ENCODE results near the gene LSM2.
"Not testable (repeated sequence)": the region's sequence is repeated elsewhere in the genome, so short reads cannot be mapped to it uniquely, and the experiment has no call there.

The LSM2 gene

GRCh38 chr6:31817929-31818511 lies 11.3 kb upstream of the LSM2 start:
- 95% methylated on average over 5 of the region's 8 CpGs for WGBS
- H2AFZ ChIP-seq (ENCODE audit: low read depth, low read length) = not testable (repeated sequence)
- peak overlapping the region; percentile 81 for H3K9ac ChIP-seq (ENCODE audit: low read length)

DNA sequence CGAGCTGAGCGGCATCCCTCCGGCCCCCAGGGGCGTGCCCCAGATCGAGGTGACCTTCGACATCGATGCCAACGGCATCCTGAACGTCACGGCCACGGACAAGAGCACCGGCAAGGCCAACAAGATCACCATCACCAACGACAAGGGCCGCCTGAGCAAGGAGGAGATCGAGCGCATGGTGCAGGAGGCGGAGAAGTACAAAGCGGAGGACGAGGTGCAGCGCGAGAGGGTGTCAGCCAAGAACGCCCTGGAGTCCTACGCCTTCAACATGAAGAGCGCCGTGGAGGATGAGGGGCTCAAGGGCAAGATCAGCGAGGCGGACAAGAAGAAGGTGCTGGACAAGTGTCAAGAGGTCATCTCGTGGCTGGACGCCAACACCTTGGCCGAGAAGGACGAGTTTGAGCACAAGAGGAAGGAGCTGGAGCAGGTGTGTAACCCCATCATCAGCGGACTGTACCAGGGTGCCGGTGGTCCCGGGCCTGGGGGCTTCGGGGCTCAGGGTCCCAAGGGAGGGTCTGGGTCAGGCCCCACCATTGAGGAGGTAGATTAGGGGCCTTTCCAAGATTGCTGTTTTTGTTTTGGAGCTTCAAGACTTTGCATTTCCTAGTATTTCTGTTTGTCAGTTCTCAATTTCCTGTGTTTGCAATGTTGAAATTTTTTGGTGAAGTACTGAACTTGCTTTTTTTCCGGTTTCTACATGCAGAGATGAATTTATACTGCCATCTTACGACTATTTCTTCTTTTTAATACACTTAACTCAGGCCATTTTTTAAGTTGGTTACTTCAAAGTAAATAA lies 10.6 kb upstream of the LSM2 start:
- H3K4me3 ChIP-seq (ENCODE audit: insufficient read depth in 1 of 2, low read depth in 1 of 2, low read length in 2 of 2) = peak overlapping the region; percentile 40 to 80
- not testable (repeated sequence) for H3K4ac ChIP-seq (ENCODE audit: low read depth in 1 of 2, low read length in 2 of 2); H2BK15ac ChIP-seq (ENCODE audit: low read depth, poor library complexity, severe bottlenecking); H3K23ac ChIP-seq (ENCODE audit: low read length in 2 of 2); H3K79me1 ChIP-seq (replicated peaks; ENCODE audit: low read length, poor library complexity, severe bottlenecking); H2AK5ac ChIP-seq (ENCODE audit: low read length, severe bottlenecking); H3K9me3 ChIP-seq (ENCODE audit: control insufficient read depth, low read length); H2BK5ac ChIP-seq (ENCODE audit: low read depth, low read length, poor library complexity, severe bottlenecking); H3K36me3 ChIP-seq (ENCODE audit: control insufficient read depth in 1 of 2, insufficient read depth in 2 of 2, low read depth in 1 of 2, low read length in 2 of 2); H4K91ac ChIP-seq (ENCODE audit: low read length); H3K18ac ChIP-seq (ENCODE audit: low read depth in 1 of 2, low read length in 2 of 2); H2BK120ac ChIP-seq (ENCODE audit: low read depth, low read length); H4K8ac ChIP-seq (ENCODE audit: low read length); H3K27ac ChIP-seq (ENCODE audit: low read length, poor library complexity, severe bottlenecking); H2AFZ ChIP-seq (ENCODE audit: low read depth, low read length); DNase-seq; H3K14ac ChIP-seq (ENCODE audit: low read length in 2 of 2); H3K27me3 ChIP-seq (ENCODE audit: control insufficient read depth in 1 of 2, insufficient read depth in 1 of 2, low read length in 2 of 2); H2BK12ac ChIP-seq (ENCODE audit: low read length in 2 of 2)
- peaks cover 13% of the 10 kb centered on the region for H3K4me1 ChIP-seq (ENCODE audit: control insufficient read depth, insufficient read depth, low read depth, low read length)
- H3K9ac ChIP-seq (ENCODE audit: low read length) = peak overlapping the region; percentile 81
- WGBS = 88% methylated on average over 13 of the region's 37 CpGs
- peak overlapping the region; percentile 39 for H3K4me2 ChIP-seq (ENCODE audit: low read length, poor library complexity, severe bottlenecking)

More at GRCh38 chr6:31817929-31818511, 11.3 kb upstream of the LSM2 start:
- H2BK120ac ChIP-seq (ENCODE audit: low read depth, low read length); H4K91ac ChIP-seq (ENCODE audit: low read length); H3K79me1 ChIP-seq (replicated peaks; ENCODE audit: low read length, poor library complexity, severe bottlenecking); H2BK5ac ChIP-seq (ENCODE audit: low read depth, low read length, poor library complexity, severe bottlenecking); DNase-seq; H3K9me3 ChIP-seq (ENCODE audit: control insufficient read depth, low read length); H3K14ac ChIP-seq (ENCODE audit: low read length in 2 of 2); H3K18ac ChIP-seq (ENCODE audit: low read depth in 1 of 2, low read length in 2 of 2); H3K23ac ChIP-seq (ENCODE audit: low read length in 2 of 2); H2BK15ac ChIP-seq (ENCODE audit: low read depth, poor library complexity, severe bottlenecking); H2AK5ac ChIP-seq (ENCODE audit: low read length, severe bottlenecking); H3K4ac ChIP-seq (ENCODE audit: low read depth in 1 of 2, low read length in 2 of 2); H3K27me3 ChIP-seq (ENCODE audit: control insufficient read depth in 1 of 2, insufficient read depth in 1 of 2, low read length in 2 of 2); H3K27ac ChIP-seq (ENCODE audit: low read length, poor library complexity, severe bottlenecking); H3K4me2 ChIP-seq (ENCODE audit: low read length, poor library complexity, severe bottlenecking); H2BK12ac ChIP-seq (ENCODE audit: low read length in 2 of 2); H4K8ac ChIP-seq (ENCODE audit: low read length); H3K36me3 ChIP-seq (ENCODE audit: control insufficient read depth in 1 of 2, insufficient read depth in 2 of 2, low read depth in 1 of 2, low read length in 2 of 2): not testable (repeated sequence)
- Histone ChIP-seq H3K4me1 (ENCODE audit: control insufficient read depth, insufficient read depth, low read depth, low read length) (peaks cover 15% of the 10 kb centered on the region), H3K4me3 (ENCODE audit: insufficient read depth in 1 of 2, low read depth in 1 of 2, low read length in 2 of 2) (peak overlapping the region in 1 of 2 experiments; percentile 80)

GRCh38 chr6:31815025-31815838 lies 8.5 kb upstream of the LSM2 start, which contains the start of the genes HSPA1A and HSPA1L:
Gene HSPA1A (plus strand): TSS chr6:31815543. CDS start chr6:31815757, 214 bp downstream.
Gene HSPA1L (minus strand): TSS chr6:31815283. CDS start chr6:31811972, 3,311 bp downstream.
- no peak within 1 kb of the TSS for H3K14ac ChIP-seq (ENCODE audit: low read length in 2 of 2)
- H2BK12ac ChIP-seq (ENCODE audit: low read length in 2 of 2) = peak within 1 kb of the TSS in 1 of 2 experiments; percentile 45
- peak; percentile 97 for DNase-seq
- 6% methylated on average over 42 of the region's 56 CpGs for WGBS
- H3K4me2 ChIP-seq (ENCODE audit: low read length, poor library complexity, severe bottlenecking) = peak within 1 kb of the TSS; percentile 84
- peak within 1 kb of the TSS in 1 of 2 experiments; percentile 82 for H3K4ac ChIP-seq (ENCODE audit: low read depth in 1 of 2, low read length in 2 of 2)
- H3K4me3 ChIP-seq (ENCODE audit: insufficient read depth in 1 of 2, low read depth in 1 of 2, low read length in 2 of 2) = peak within 1 kb of the TSS; percentile 58 to 81
- peak within 1 kb of the TSS; percentile 43 for H4K91ac ChIP-seq (ENCODE audit: low read length)
- peak within 1 kb of the TSS in 1 of 2 experiments; percentile 24 for H3K23ac ChIP-seq (ENCODE audit: low read length in 2 of 2)
- peak within 1 kb of the TSS; percentile 75 for H4K8ac ChIP-seq (ENCODE audit: low read length)
- H3K4me1 ChIP-seq (ENCODE audit: control insufficient read depth, insufficient read depth, low read depth, low read length) = peaks cover 8% of the 10 kb centered on the region
- H2BK15ac ChIP-seq (ENCODE audit: low read depth, poor library complexity, severe bottlenecking) = peak within 1 kb of the TSS; percentile 93
- peak within 1 kb of the TSS; percentile 66 for H2BK5ac ChIP-seq (ENCODE audit: low read depth, low read length, poor library complexity, severe bottlenecking)
- peak within 1 kb of the TSS; percentile 91 for H3K9ac ChIP-seq (ENCODE audit: low read length)
- H2AFZ ChIP-seq (ENCODE audit: low read depth, low read length) = peak within 1 kb of the TSS; percentile 15
- H3K27ac ChIP-seq (ENCODE audit: low read length, poor library complexity, severe bottlenecking) = peak within 1 kb of the TSS; percentile 100
- H2BK120ac ChIP-seq (ENCODE audit: low read depth, low read length) = peak within 1 kb of the TSS; percentile 97
- no peaks in the 10 kb centered on the region for H3K27me3 ChIP-seq (ENCODE audit: control insufficient read depth in 1 of 2, insufficient read depth in 1 of 2, low read length in 2 of 2)
- H3K18ac ChIP-seq (ENCODE audit: low read depth in 1 of 2, low read length in 2 of 2) = peak within 1 kb of the TSS; percentile 64 to 84
- H3K36me3 ChIP-seq (ENCODE audit: control insufficient read depth in 1 of 2, insufficient read depth in 2 of 2, low read depth in 1 of 2, low read length in 2 of 2) = no peaks in the 10 kb centered on the region
- H3K79me1 ChIP-seq (replicated peaks; ENCODE audit: low read length, poor library complexity, severe bottlenecking) = peaks cover 2% of the 10 kb centered on the region
- no peaks in the 10 kb centered on the region for H3K9me3 ChIP-seq (ENCODE audit: control insufficient read depth, low read length)
- H2AK5ac ChIP-seq (ENCODE audit: low read length, severe bottlenecking) = no peak within 1 kb of the TSS
